ENCODE measurements around the gene RAPH1. TPM values are rescaled to one million over a fixed set of nuclear protein-coding genes. Genes with fewer than 3 reads are reported as not detected.

Gene RAPH1
- total RNA-seq, 1 experiment from 2014 or later: 126 TPM

- DNase-seq: no peak
- Mint-ChIP-seq H3K27me3 (ENCODE audit: unreplicated experiment) (no peaks in the 10 kb centered on the region), H3K36me3 (ENCODE audit: insufficient read depth, unreplicated experiment) (peaks cover 12% of the 10 kb centered on the region), H3K27ac (ENCODE audit: unreplicated experiment) (no peak overlapping the region), H3K4me1 (ENCODE audit: low read depth, unreplicated experiment) (peaks cover 1% of the 10 kb centered on the region), H3K9me3 (ENCODE audit: low read depth, unreplicated experiment) (no peaks in the 10 kb centered on the region), H3K4me3 (ENCODE audit: low read depth, unreplicated experiment) (no peak overlapping the region)
- intact Hi-C loops (cut with micrococcal nuclease; ENCODE audit: unreplicated experiment): no loop called here
- BruUV-seq (replicated peaks): no TSS peak
- no peak for TF ChIP-seq CTCF (IDR thresholded peaks at IDR 0.05; ENCODE audit: unreplicated experiment)
- CTCF ChIA-PET: no interaction called here
Observed at GRCh38 chr2:203354966-203355365, 180.1 kb downstream of the RAPH1 start.

- Mint-ChIP-seq H3K4me1 (ENCODE audit: low read depth, unreplicated experiment) (no peaks in the 10 kb centered on the region), H3K4me3 (ENCODE audit: low read depth, unreplicated experiment) (no peak overlapping the region), H3K36me3 (ENCODE audit: insufficient read depth, unreplicated experiment) (peaks cover 12% of the 10 kb centered on the region), H3K27ac (ENCODE audit: unreplicated experiment) (no peak overlapping the region), H3K27me3 (ENCODE audit: unreplicated experiment) (no peaks in the 10 kb centered on the region), H3K9me3 (ENCODE audit: low read depth, unreplicated experiment) (no peaks in the 10 kb centered on the region)
- BruUV-seq (replicated peaks): no TSS peak
- no peak for TF ChIP-seq CTCF (IDR thresholded peaks at IDR 0.05; ENCODE audit: unreplicated experiment)
- CTCF ChIA-PET: no interaction called here
- no peak for DNase-seq
- intact Hi-C loops (cut with micrococcal nuclease; ENCODE audit: unreplicated experiment): no loop called here
Observed at GRCh38 chr2:203352604-203353255, 182.4 kb downstream of the RAPH1 start.

GRCh38 chr2:203347375-203347774, 187.7 kb downstream of the RAPH1 start:
- no peak overlapping the region for H3K4me3 Mint-ChIP-seq (ENCODE audit: low read depth, unreplicated experiment)
- H3K4me1 Mint-ChIP-seq (ENCODE audit: low read depth, unreplicated experiment): no peaks in the 10 kb centered on the region
- H3K36me3 Mint-ChIP-seq (ENCODE audit: insufficient read depth, unreplicated experiment): peaks cover 8% of the 10 kb centered on the region
- H3K9me3 Mint-ChIP-seq (ENCODE audit: low read depth, unreplicated experiment): no peaks in the 10 kb centered on the region
- CTCF ChIA-PET: no interaction called here
- H3K27me3 Mint-ChIP-seq (ENCODE audit: unreplicated experiment): no peaks in the 10 kb centered on the region
- DNase-seq: no peak
- no peak for TF ChIP-seq CTCF (IDR thresholded peaks at IDR 0.05; ENCODE audit: unreplicated experiment)
- H3K27ac Mint-ChIP-seq (ENCODE audit: unreplicated experiment): no peak overlapping the region
- intact Hi-C loops (cut with micrococcal nuclease; ENCODE audit: unreplicated experiment): no loop called here
- no TSS peak for BruUV-seq (replicated peaks)

GRCh38 chr2:203346612-203347011, 188.5 kb downstream of the RAPH1 start:
- Mint-ChIP-seq H3K27me3 (ENCODE audit: unreplicated experiment) (no peaks in the 10 kb centered on the region), H3K4me3 (ENCODE audit: low read depth, unreplicated experiment) (no peak overlapping the region), H3K27ac (ENCODE audit: unreplicated experiment) (no peak overlapping the region), H3K36me3 (ENCODE audit: insufficient read depth, unreplicated experiment) (peaks cover 8% of the 10 kb centered on the region), H3K9me3 (ENCODE audit: low read depth, unreplicated experiment) (no peaks in the 10 kb centered on the region), H3K4me1 (ENCODE audit: low read depth, unreplicated experiment) (no peaks in the 10 kb centered on the region)
- CTCF ChIA-PET: no interaction called here
- TF ChIP-seq CTCF (IDR thresholded peaks at IDR 0.05; ENCODE audit: unreplicated experiment): no peak
- intact Hi-C loops (cut with micrococcal nuclease; ENCODE audit: unreplicated experiment): no loop called here
- BruUV-seq (replicated peaks): no TSS peak
- DNase-seq: no peak

All from Calu3 (cell line).